Testis (tissue), 3 donors: ENCODE measurements around the gene CRY1. TPM values are rescaled to one million over a fixed set of nuclear protein-coding genes. Genes with fewer than 3 reads are reported as not detected.

Source experiments
- DNase-seq: peaks from one replicate; pipeline ENCODE4 v3.0.0-alpha.2; 2019
- H3K27ac ChIP-seq, 2 donors: fragments of 200-600 bp; sonication (generic); one replicate each; pipeline ENCODE4 v1.5.1; 2019
- H3K27me3 ChIP-seq: fragments of 200-600 bp; sonication (generic); one replicate; pipeline ENCODE4 v1.5.1; 2019
- H3K36me3 ChIP-seq: fragments of 200-600 bp; sonication (generic); one replicate; pipeline ENCODE4 v1.5.1; 2017; ENCODE audit warnings: low read depth; ENCODE audit errors: missing control alignments
- H3K4me1 ChIP-seq: fragments of 200-600 bp; sonication (generic); one replicate; pipeline ENCODE4 v1.5.1; 2019
- H3K4me3 ChIP-seq, 2 donors: fragments of 200-600 bp; sonication (generic); one replicate each; pipeline ENCODE4 v1.5.1; 2017 to 2019
- H3K9me3 ChIP-seq: fragments of 200-600 bp; sonication (generic); one replicate; pipeline ENCODE4 v1.5.1; 2017
- POLR2A ChIP-seq: fragments of 450-650 bp; IDR thresholded peaks from one replicate; pipeline ENCODE4 v1.6.1; 2017; ENCODE audit warnings: antibody characterized with exemption, mild to moderate bottlenecking, moderate library complexity
- WGBS, 2 donors: methylation state at CpG; one replicate each; pipeline ENCODE4 v1.1.5; 2018; 5-methylcytosine and 5-hydroxymethylcytosine counted together
- intact Hi-C: fragments of 100-400 bp; cut with DNase I; formaldehyde crosslinking; loops from one replicate; pipeline ENCODE4 v1.15.1; 2023; ENCODE audit warnings: low total_unique reads
- polyA plus RNA-seq: library from polyadenylated mRNA; stranded (reverse); fragments of 350-450 nt; fragmentation: Illumina TruSeq; extraction: RNeasy Lipid Tissue Mini Kit (QIAGEN cat#74804); gene quantifications from one replicate; pipeline ENCODE4 v1.2.3, GENCODE V29; 2014; ENCODE audit warnings: low read depth, low replicate concordance; ENCODE audit not compliant: insufficient read depth
- total RNA-seq, 2 donors: library from RNA; depleted of rRNA; stranded (reverse); fragments of >200 nt; gene quantifications; one replicate each; pipeline ENCODE4 v1.2.3, GENCODE V29; 2016
- TF ChIP-seq, protein P1 (sequence below), 3 experiments: fragments of 450-650 bp in 2 of 3; fragments of 200-600 bp in 1 of 3; sonication (generic) in 1 of 3; IDR thresholded peaks; one replicate each; pipeline ENCODE4 v1.5.1; 2016 to 2019; ENCODE audit warnings: antibody characterized with exemption in 3 of 3, mild to moderate bottlenecking in 2 of 3, moderate library complexity in 1 of 3

CRY1 gene
- total and polyA plus RNA-seq, 3 donors from 2014 or later, result 63.0 to 92.0 (median 71.6) TPM

DNA sequence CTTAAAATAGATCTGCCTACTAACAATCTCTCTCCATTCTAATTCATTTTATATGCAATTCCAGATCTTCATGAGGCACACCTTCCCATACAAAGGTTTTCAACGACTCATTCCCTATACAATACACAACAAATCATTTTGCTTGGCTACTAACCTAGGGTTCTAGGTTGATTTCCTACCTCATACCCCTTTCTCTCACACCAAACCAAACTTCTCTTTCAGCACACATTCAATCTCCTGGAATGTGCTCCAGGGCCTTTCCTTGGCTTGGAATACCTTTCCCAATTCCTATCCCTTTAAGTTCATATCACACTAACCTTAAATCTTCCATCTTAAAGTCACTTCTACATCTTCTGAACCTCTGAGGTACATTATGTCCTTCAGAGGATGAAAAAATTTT, 67.7 kb downstream of the CRY1 start:
- no peak for TF ChIP-seq POLR2A
- TF ChIP-seq, protein P1, sequence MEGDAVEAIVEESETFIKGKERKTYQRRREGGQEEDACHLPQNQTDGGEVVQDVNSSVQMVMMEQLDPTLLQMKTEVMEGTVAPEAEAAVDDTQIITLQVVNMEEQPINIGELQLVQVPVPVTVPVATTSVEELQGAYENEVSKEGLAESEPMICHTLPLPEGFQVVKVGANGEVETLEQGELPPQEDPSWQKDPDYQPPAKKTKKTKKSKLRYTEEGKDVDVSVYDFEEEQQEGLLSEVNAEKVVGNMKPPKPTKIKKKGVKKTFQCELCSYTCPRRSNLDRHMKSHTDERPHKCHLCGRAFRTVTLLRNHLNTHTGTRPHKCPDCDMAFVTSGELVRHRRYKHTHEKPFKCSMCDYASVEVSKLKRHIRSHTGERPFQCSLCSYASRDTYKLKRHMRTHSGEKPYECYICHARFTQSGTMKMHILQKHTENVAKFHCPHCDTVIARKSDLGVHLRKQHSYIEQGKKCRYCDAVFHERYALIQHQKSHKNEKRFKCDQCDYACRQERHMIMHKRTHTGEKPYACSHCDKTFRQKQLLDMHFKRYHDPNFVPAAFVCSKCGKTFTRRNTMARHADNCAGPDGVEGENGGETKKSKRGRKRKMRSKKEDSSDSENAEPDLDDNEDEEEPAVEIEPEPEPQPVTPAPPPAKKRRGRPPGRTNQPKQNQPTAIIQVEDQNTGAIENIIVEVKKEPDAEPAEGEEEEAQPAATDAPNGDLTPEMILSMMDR (IDR thresholded peaks at IDR 0.05), result no peak
- WGBS, 2 donors, result 90 to 91% methylated on average over 1 of the region's 1 CpG

DNA sequence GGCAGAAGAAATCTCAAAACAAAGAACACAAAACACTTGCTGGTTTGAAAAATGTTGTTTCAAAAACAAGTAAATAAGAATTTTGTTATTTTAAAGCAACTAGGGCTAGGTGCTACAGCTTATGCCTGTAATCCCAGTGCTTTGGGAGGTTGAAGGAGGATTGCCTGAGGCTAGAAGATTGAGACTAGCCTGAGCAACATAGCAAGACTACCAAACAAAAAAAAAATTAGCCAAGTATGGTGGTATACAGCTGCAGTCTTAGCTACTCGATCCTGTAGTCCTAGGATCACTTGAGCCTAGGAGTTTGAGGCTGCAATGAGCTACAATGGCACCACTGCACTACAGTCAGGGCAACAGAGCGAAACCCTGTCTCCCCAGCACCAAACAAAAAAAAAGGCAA, 73.8 kb downstream of the CRY1 start:
- H3K27ac ChIP-seq, result no peak overlapping the region
- DNase-seq, result no peak
- no peaks in the 10 kb centered on the region for H3K27me3 ChIP-seq
- peaks cover 3% of the 10 kb centered on the region for H3K4me1 ChIP-seq
- intact Hi-C loops, result no loop called here
- 94 to 95% methylated on average over 2 of the region's 2 CpGs for WGBS, 2 donors
- H3K36me3 ChIP-seq, result no peaks in the 10 kb centered on the region
- H3K9me3 ChIP-seq, result no peaks in the 10 kb centered on the region
- H3K4me3 ChIP-seq, result no peak overlapping the region
- TF ChIP-seq POLR2A, result no peak
- TF ChIP-seq, protein P1 (IDR thresholded peaks at IDR 0.05), result no peak

More for the DNA sequence above, 67.7 kb downstream of the CRY1 start:
- Histone ChIP-seq H3K27ac (no peak overlapping the region), H3K36me3 (no peaks in the 10 kb centered on the region), H3K27me3 (no peaks in the 10 kb centered on the region), H3K4me3 (no peak overlapping the region), H3K9me3 (no peaks in the 10 kb centered on the region), H3K4me1 (peaks cover 24% of the 10 kb centered on the region)
- intact Hi-C loops, result no loop called here
- no peak for DNase-seq

DNA sequence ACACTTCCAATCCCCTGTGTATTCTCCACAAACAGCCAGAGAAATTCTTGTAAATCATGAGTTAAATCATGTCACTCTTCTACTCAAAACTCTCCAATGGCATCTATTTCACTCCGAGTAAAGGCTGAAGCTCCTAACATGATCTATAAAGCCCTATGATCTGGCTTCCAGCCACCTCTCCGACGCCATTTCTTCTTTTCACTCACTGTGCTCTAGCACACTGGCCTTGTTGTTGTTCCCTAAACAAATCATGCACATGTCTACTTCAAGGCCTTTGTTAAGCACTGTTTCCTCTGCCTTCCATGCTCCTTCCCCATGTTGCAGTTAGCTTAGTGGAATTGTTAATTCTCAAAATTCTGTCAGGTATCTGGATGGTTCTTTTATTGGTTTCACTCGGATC, 76.3 kb downstream of the CRY1 start:
- intact Hi-C loops, result no loop called here
- Histone ChIP-seq H3K4me1 (no peaks in the 10 kb centered on the region), H3K27ac (no peak overlapping the region), H3K4me3 (no peak overlapping the region), H3K36me3 (no peaks in the 10 kb centered on the region), H3K9me3 (no peaks in the 10 kb centered on the region), H3K27me3 (no peaks in the 10 kb centered on the region)
- no peak for TF ChIP-seq POLR2A
- TF ChIP-seq, protein P1 (IDR thresholded peaks at IDR 0.05), result no peak
- DNase-seq, result no peak
- WGBS, 2 donors, result 64 to 76% methylated on average over 4 of the region's 4 CpGs

- no peak for DNase-seq
These were observed 79.3 kb downstream of the CRY1 start for GRCh38 chr12:107014055-107014454.

More at GRCh38 chr12:107014055-107014454, 79.3 kb downstream of the CRY1 start:
- no peaks in the 10 kb centered on the region for H3K9me3 ChIP-seq
- no peaks in the 10 kb centered on the region for H3K27me3 ChIP-seq
- intact Hi-C loops, result no loop called here
- H3K4me3 ChIP-seq, result no peak overlapping the region
- no peaks in the 10 kb centered on the region for H3K4me1 ChIP-seq
- no peak overlapping the region for H3K27ac ChIP-seq
- WGBS, 2 donors, result 64 to 91% methylated on average over 3 of the region's 3 CpGs
- H3K36me3 ChIP-seq, result no peaks in the 10 kb centered on the region
- TF ChIP-seq, protein P1 (IDR thresholded peaks at IDR 0.05), result no peak
- TF ChIP-seq POLR2A, result no peak
